Endothelial cell of umbilical vein (primary cell): ENCODE measurements around the gene KIR2DL1.
"Not testable (repeated sequence)": the region's sequence is repeated elsewhere in the genome, so short reads cannot be mapped to it uniquely, and the experiment has no call there.

ENCODE experiments used
- EZH2 ChIP-seq: IDR thresholded peaks from 2 replicates; pipeline ENCODE4 v1.6.1; 2012; ENCODE audit warnings: borderline replicate concordance, low read depth, mild to moderate bottlenecking, moderate library complexity, low read length, inconsistent platforms; ENCODE audit not compliant: severe bottlenecking
- GATA2 ChIP-seq: IDR thresholded peaks from 2 replicates; pipeline ENCODE4 v1.7.0; 2011; ENCODE audit warnings: low read depth, mild to moderate bottlenecking, moderate library complexity, mixed read lengths, low read length; ENCODE audit not compliant: insufficient read length, insufficient read depth
- MYC ChIP-seq: IDR thresholded peaks from one replicate; pipeline ENCODE4 v1.6.1; 2011; ENCODE audit warnings: mild to moderate bottlenecking, low read depth, low read length
- POLR2A ChIP-seq: IDR thresholded peaks from 2 replicates; pipeline ENCODE4 v1.6.1; 2012; ENCODE audit warnings: low read depth, mild to moderate bottlenecking, control low read depth, low read length
- POLR2AphosphoS5 ChIP-seq: IDR thresholded peaks from 2 replicates; pipeline ENCODE4 v1.6.1; 2012; ENCODE audit warnings: low read depth, mild to moderate bottlenecking, control low read depth, low read length, moderate library complexity; ENCODE audit not compliant: insufficient read depth
- TF ChIP-seq, protein P1 (sequence below), 2 donors: IDR thresholded peaks; 1 replicate in 1 of 2; 2 replicates in 1 of 2; pipeline ENCODE4 v1.5.1; 2011; ENCODE audit warnings: low read length in 2 of 2, mild to moderate bottlenecking in 2 of 2, moderate library complexity in 2 of 2, control low read depth in 1 of 2, inconsistent platforms in 1 of 2, low read depth in 1 of 2; ENCODE audit not compliant: insufficient read depth in 1 of 2; ENCODE audit errors: extremely low read depth in 1 of 2

DNA sequence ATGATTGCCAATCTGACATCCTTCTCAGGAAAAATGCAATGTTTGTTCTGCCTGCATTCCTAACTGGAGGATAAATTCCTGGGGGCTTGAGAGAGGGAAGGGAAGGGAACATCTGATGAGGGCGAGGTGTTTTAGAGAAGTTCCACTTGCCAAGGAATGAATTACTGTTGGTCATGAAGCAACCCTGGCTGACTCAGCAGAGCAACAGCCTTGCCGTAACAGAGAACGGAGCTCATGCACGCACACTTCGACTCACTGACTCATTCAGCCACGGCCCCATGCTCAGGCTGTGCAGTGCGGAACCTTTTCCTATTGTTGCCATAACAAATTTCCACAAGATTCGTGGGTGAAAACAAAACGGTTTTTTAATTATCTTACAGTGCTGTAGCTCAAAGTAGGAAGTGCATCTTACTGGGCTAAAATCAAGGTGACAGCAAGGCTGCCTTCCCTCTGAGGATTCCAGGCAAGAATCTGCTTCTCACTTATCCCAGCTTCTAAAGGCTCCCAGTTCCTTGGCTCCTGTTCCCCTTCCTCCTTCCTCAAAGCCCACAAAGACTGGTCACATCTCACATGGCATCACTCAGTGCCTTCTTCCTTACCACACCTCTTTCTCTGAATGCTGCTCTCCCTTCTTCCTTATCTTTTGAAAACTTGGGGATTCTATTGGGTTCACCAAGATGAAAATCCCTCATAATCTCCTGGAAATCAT is 21.8 kb upstream of the KIR2DL1 start:
- TF ChIP-seq POLR2AphosphoS5, POLR2A, EZH2, GATA2, MYC: not testable (repeated sequence)
- TF ChIP-seq, protein P1, sequence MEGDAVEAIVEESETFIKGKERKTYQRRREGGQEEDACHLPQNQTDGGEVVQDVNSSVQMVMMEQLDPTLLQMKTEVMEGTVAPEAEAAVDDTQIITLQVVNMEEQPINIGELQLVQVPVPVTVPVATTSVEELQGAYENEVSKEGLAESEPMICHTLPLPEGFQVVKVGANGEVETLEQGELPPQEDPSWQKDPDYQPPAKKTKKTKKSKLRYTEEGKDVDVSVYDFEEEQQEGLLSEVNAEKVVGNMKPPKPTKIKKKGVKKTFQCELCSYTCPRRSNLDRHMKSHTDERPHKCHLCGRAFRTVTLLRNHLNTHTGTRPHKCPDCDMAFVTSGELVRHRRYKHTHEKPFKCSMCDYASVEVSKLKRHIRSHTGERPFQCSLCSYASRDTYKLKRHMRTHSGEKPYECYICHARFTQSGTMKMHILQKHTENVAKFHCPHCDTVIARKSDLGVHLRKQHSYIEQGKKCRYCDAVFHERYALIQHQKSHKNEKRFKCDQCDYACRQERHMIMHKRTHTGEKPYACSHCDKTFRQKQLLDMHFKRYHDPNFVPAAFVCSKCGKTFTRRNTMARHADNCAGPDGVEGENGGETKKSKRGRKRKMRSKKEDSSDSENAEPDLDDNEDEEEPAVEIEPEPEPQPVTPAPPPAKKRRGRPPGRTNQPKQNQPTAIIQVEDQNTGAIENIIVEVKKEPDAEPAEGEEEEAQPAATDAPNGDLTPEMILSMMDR (IDR thresholded peaks at IDR 0.05; ENCODE audit: extremely low read depth in 1 of 2, insufficient read depth in 1 of 2, low read depth in 1 of 2, low read length in 2 of 2), result not testable (repeated sequence)
